Measurements from ENCODE around the gene ATP2B1.

DNA sequence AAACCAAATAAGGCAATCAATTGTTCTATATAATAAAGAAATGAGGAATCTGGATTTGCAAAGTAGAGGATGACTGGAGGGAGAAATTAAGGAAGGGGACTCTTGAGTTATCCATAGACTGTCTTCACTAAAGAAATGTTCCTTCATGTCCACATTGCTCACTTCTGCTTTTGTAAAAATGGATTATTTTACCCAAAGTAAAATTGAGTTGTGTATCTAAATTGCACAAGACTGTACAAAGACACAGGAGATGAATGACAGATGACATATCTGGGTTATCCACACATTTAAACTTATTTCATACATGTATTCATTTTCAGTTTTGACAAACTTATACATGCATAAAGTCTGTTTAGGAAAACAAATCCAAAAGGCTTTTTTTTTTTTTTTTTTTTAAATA, 11.3 kb downstream of the ATP2B1 start:
- no peak for TF ChIP-seq CTCF (IDR thresholded peaks at IDR 0.05)
- no peak for TF ChIP-seq POLR2AphosphoS5 (IDR thresholded peaks at IDR 0.05)

All from suprapubic skin (tissue), 3 donors.